Loucy (cell line): ENCODE measurements around the gene ACSF2.
"Not testable (repeated sequence)": the region's sequence is repeated elsewhere in the genome, so short reads cannot be mapped to it uniquely, and the experiment has no call there.

ENCODE experiments used
- H2AFZ ChIP-seq: fragments of 200-600 bp; sonication (generic); 2 replicates; pipeline ENCODE4 v1.6.0; 2016; ENCODE audit warnings: antibody characterized with exemption, mild to moderate bottlenecking, low read length, moderate library complexity
- H3F3A ChIP-seq: fragments of 200-600 bp; 2 replicates; pipeline ENCODE4 v1.6.0; 2016; ENCODE audit warnings: antibody characterized with exemption, low read depth, mild to moderate bottlenecking
- H3K27me3 ChIP-seq: fragments of 200-600 bp; sonication (generic); 2 replicates; pipeline ENCODE4 v1.6.1; 2014; ENCODE audit warnings: low read length, mild to moderate bottlenecking; ENCODE audit not compliant: insufficient read depth, poor library complexity, severe bottlenecking
- H3K36me3 ChIP-seq: fragments of 200-600 bp; sonication (generic); 2 replicates; pipeline ENCODE4 v1.6.1; 2016; ENCODE audit warnings: low read length; ENCODE audit not compliant: insufficient read depth
- H3K4me1 ChIP-seq: fragments of 200-600 bp; sonication (generic); 2 replicates; pipeline ENCODE4 v1.5.1; 2014; ENCODE audit warnings: low read length, mild to moderate bottlenecking; ENCODE audit not compliant: insufficient read depth, poor library complexity, severe bottlenecking
- H3K4me2 ChIP-seq: fragments of 200-600 bp; sonication (generic); 2 replicates; pipeline ENCODE4 v1.6.0; 2014; ENCODE audit warnings: antibody characterized with exemption, low read length, low read depth, mild to moderate bottlenecking; ENCODE audit not compliant: poor library complexity, severe bottlenecking
- H3K4me3 ChIP-seq: fragments of 200-600 bp; sonication (generic); 2 replicates; pipeline ENCODE4 v1.5.1; 2014; ENCODE audit warnings: low read length, mild to moderate bottlenecking, mixed read lengths; ENCODE audit not compliant: poor library complexity, severe bottlenecking
- H3K79me2 ChIP-seq: fragments of 200-600 bp; sonication (generic); 2 replicates; pipeline ENCODE4 v1.6.1; 2014; ENCODE audit warnings: low read length; ENCODE audit not compliant: insufficient read depth
- H3K9ac ChIP-seq: fragments of 200-600 bp; sonication (generic); 2 replicates; pipeline ENCODE4 v1.6.0; 2014; ENCODE audit warnings: mild to moderate bottlenecking, low read depth, low read length, moderate library complexity; ENCODE audit not compliant: poor library complexity, severe bottlenecking
- H3K9me2 ChIP-seq: fragments of 200-600 bp; sonication (generic); replicated peaks from 2 replicates; pipeline ENCODE4 v1.6.1; 2016; ENCODE audit warnings: low read depth, low read length, mixed read lengths
- H3K9me3 ChIP-seq: fragments of 200-600 bp; sonication (generic); 2 replicates; pipeline ENCODE4 v1.6.1; 2014; ENCODE audit warnings: mild to moderate bottlenecking, antibody characterized with exemption, low read length, low read depth; ENCODE audit not compliant: insufficient read depth
- H4K20me1 ChIP-seq: fragments of 200-600 bp; sonication (generic); 2 replicates; pipeline ENCODE4 v1.6.0; 2014; ENCODE audit warnings: antibody characterized with exemption, low read length, mild to moderate bottlenecking; ENCODE audit not compliant: insufficient read depth, poor library complexity, severe bottlenecking
- CTCF ChIP-seq: fragments of 200-600 bp; sonication (generic); conservative IDR thresholded peaks from 2 replicates; pipeline ENCODE4 v1.5.1; 2014; ENCODE audit warnings: mild to moderate bottlenecking, antibody characterized with exemption, low read length
- EZH2phosphoT487 ChIP-seq: fragments of 200-600 bp; IDR thresholded peaks from 2 replicates; pipeline ENCODE4 v1.6.1; 2018; ENCODE audit warnings: antibody characterized with exemption, mild to moderate bottlenecking, moderate library complexity, borderline replicate concordance

ACSF2 gene

GRCh38 chr17:50474523-50474922 is 48.5 kb downstream of the ACSF2 start:
- Histone ChIP-seq H3K9me2 (no peaks in the 10 kb centered on the region), H3K36me3 (no peaks in the 10 kb centered on the region), H4K20me1 (peaks cover under 1% of the 10 kb centered on the region), H3K4me2 (no peak overlapping the region), H3K4me3 (no peak overlapping the region), H3K9me3 (no peaks in the 10 kb centered on the region), H3K4me1 (peaks cover 7% of the 10 kb centered on the region), H3F3A (peaks cover 4% of the 10 kb centered on the region), H3K27me3 (no peaks in the 10 kb centered on the region), H3K79me2 (peaks cover under 1% of the 10 kb centered on the region; the same call in 1 of the 2 replicates), H2AFZ (no peak overlapping the region), H3K9ac (no peak overlapping the region)
- TF ChIP-seq EZH2phosphoT487 = no peak
- no peak for TF ChIP-seq CTCF

- Histone ChIP-seq H3K9me3 (no peaks in the 10 kb centered on the region), H3K4me2 (no peak overlapping the region), H3K9me2 (no peaks in the 10 kb centered on the region), H3K27me3 (no peaks in the 10 kb centered on the region), H3K4me1 (peaks cover 15% of the 10 kb centered on the region), H2AFZ (no peak overlapping the region), H3K9ac (no peak overlapping the region), H3K4me3 (no peak overlapping the region), H3K36me3 (no peaks in the 10 kb centered on the region), H4K20me1 (peaks cover 6% of the 10 kb centered on the region), H3F3A (peaks cover 4% of the 10 kb centered on the region), H3K79me2 (peaks cover 9% of the 10 kb centered on the region; the same call in 1 of the 2 replicates)
- TF ChIP-seq CTCF (no peak), EZH2phosphoT487 (no peak)
Measured at GRCh38 chr17:50475362-50475761, 49.3 kb downstream of the ACSF2 start.

- not testable (repeated sequence) for H3K27me3 ChIP-seq, H3F3A ChIP-seq, H3K9me3 ChIP-seq, H3K4me2 ChIP-seq, H3K4me3 ChIP-seq, H3K36me3 ChIP-seq, H2AFZ ChIP-seq, H4K20me1 ChIP-seq, H3K9ac ChIP-seq, H3K9me2 ChIP-seq
- peaks cover 13% of the 10 kb centered on the region; the same call in 1 of the 2 replicates for H3K79me2 ChIP-seq
- peaks cover 17% of the 10 kb centered on the region for H3K4me1 ChIP-seq
Measured at GRCh38 chr17:50475775-50476544, 49.9 kb downstream of the ACSF2 start.
